Stimulated activated CD4-positive, alpha-beta T cell treated with anti-CD3 and anti-CD28 coated beads, Interleukin-4, amount 100 ng/mL, for 1 hour (primary cell): Measurements from ENCODE around the gene FNIP2.
"Not testable (repeated sequence)": the region's sequence is repeated elsewhere in the genome, so short reads cannot be mapped to it uniquely, and the experiment has no call there.

ENCODE experiments used
- DNase-seq: peaks from one replicate; pipeline ENCODE4 v3.0.0-alpha.2; 2020

FNIP2 gene

DNA sequence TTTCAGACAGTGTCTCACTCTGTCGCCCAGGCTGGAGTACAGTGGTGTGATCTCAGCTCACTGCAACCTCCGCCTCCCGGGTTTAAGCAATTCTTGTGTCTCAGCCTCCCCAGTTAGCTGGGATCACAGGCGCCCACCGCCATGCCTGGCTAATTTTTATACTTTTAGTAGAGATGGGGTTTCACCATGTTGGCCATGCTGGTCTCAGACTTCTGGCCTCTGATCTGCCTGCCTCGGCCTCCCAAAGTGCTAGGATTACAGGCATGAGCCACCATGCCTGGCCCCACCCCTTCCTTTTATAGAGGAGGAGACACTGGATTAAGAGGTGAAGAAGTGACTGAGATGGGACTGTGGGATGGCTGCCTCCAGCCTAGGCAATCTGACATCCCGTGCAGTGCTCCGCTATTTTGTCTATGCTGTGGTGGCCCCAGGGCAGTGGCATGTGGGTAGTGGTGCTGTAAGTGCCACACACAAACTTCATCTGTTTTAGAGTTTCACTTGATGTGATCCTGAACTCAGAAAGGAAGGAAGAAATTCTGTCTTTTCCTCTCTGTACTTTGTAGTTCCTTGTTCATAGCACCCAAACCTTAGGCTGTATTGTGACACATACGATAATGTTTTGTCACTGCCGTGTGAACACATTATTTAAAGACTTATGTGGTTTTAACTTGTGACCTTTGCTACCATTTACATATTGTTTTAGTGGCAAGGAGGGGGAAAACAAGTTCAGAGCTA is 48.9 kb downstream of the FNIP2 start:
- DNase-seq: no peak

DNA sequence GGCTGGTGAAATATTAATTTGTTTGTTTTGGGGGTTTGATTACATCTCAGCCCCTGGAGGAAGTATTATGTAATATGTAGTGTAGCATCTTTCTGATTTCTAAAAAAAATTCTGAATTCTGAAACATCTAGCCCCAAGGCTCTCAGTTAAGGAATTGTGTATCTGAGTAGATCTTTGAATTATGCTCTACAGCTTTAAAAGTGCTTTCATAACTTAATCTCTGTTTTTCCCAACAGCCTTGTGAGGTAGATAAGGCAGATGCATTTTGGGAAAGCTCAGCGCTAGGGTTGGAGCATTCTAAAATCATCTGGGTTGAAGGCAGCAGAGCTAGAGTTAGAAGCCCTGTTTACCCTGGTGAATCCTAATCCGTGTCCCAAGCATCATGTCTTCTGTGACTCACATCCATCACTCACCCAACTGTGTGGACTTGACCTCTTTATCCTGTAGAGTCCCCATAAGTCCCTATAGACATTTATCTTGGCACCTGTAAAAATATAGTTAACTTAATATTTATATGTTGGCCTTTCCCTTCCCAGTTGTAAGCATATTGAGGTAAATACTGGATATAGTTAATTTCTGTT is 49.8 kb downstream of the FNIP2 start:
- no peak for DNase-seq

DNA sequence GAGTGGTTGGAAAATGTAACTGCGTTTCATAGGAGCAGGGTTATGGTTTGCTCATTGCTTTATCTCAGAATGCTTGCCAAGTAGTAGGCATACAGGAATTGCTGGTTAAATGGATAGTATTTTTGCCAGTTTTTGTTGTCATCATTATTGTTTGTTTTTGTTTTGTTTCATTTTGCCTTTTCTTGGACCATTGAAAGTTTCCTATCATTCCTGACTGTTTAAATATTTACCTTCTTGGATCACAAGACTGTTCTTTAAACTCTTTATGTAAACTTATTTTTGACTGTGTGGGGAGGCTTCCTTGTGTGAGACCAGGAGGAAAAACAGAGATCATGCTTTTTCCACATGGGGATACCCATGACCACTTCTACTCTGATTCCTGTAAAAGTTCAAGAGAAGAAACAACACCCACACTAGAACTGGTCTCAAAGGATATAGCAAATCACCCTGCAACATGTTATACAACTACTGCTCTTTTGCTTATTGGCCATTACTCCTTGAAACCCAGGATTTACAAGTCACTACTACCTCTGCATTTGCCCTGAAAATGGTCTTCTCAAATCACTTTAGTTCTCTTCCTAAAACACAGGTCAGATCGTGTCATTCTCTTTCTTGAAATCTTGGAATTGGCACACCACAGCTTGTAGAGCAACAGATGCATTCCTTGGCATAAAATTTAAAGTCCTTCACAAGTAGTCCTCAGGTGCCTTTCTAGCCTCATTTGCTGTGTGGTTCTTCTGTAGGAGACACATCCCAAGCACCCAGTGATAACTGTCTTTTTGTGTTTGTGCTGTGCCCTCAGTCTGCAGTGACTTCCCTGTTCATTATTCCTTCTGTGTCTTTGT is 51.3 kb downstream of the FNIP2 start:
- DNase-seq: no peak

DNA sequence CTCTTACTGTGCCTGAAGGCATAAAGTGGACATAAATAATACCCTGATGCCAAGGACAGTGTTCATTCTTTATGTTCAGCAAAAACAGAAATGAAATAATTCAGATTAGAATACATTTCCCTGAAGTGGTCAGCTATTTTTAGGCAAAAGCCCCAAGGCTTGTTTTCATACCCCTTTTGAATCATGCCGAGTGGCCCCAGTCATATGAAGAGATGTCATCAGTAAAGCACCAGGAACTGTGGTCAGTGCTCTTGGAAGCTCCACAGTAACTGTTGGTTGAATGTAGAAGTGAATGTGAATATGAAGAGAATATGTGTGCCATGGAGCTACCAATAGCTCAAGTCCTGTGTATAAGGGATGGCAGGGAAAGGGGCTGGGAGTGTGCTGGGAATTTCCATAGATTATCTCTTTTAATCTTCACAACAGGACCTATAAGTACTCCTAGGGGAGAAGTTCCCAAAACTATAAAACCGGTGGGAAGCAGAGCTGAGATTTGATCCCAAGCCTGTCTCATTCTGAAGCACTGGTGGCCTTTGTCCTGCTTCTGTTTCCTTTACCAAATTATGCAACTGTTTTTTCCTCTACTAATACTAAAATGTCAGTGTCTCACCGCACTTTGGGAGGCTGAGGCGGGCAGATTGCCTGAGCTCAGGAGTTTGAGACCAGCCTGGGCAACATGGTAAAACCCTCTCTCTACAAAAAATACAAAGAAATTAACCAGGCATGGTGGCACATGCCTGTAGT is 52.6 kb downstream of the FNIP2 start:
- no peak for DNase-seq

DNA sequence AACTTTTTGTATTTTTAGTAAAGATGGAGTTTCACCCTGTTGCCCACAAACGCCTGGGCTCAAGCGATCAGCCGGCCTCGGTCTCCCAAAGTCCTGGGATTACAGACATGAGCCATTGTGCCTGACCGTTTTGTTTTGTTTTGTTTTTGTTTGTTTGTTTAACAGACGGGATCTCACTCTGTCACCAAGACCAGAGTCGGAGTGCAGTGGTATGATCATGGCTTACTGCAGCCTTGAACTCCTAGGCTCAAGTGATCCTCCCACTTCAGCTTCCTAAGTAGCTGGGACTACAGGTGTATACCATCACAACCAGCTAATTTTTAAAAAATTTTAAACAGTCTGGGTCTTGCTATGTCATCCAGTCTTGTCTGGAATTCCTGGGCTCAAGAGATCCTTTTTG is 53.5 kb downstream of the FNIP2 start:
- DNase-seq: no peak

DNA sequence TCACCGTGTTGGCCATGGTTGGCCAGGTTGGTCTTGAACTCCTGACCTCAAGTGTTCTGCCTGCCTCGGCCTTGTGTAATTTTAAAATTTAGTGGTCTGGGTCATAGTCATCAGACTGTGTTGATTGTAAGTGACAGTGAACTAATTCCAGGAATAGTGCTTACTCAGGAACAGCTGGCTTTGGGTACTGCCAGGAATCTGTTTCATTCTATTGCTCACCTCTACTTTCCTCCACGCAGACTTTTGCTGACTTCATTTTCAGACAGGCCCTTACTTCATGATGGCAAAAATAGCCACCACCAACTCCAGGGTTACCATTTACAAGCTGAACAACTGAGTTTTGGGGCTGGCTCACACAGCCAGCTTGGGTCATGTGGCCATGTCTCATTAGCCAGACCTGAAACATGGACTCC is 54.6 kb downstream of the FNIP2 start:
- DNase-seq: no peak

DNA sequence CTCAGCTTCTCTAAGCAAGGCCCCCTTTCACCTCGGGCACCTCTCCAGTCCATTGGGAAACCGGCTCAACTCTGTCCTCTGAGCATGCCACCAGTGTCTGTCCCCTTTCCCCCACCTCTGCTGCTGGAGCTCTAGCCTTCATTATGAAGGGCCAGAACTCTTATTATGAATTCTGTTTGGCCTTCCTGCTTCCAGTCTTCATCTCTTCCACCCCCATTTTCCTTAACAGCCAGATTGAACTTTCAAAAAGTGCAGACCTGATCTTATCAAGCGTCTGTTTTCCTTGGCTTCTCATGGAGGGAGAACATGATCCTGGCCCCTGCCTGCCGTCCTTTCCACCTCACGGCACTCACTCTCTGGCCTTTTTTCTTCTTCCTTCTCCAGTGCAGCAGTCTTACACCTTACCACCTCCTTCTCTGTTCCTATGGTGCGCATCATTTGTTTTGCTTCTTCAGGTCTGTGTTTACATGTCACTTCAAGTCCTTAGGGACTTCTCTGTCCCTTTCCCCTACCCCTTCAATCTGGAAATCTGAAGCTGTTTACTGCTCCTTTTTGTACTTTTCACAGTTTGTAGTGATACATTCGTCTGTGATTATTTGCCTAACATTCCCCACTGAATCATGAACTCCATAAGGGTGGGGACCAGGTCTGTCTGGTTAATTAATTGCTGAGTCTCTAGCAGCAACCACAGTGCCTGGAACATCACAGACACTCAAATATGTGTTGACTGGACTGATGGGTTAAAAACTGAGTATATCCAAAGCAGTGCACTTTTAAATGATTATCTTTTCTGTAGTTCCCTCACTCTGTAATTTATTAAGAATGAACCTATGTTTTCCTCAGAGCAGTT is 55.8 kb downstream of the FNIP2 start:
- no peak for DNase-seq

DNA sequence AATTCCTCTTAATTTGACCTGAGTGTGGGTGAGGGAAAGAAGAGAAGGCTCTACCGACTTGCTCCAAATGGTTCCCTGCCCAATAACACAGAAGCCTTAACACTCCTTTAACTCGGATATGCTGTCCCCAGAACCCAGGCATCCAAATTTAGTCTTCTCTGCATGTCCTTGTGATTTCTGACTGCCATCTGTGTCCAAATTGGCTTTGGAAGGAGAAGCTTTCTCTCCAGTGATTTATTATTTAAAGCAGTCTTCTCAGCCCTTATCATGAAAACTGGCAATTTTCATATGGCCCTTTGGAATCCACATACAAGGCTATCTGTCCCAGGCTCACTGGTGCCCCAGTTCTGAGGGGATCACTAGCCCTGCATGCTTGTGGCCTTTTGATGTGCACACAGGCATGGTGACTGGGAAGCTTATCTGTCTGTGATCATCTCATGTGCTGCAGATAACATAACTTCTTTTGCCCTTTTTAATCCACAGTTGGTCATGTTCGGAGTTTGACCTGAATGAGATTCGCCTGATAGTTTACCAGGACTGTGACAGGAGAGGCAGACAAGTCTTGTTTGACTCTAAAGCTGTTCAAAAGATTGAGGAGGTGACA is 56.7 kb downstream of the FNIP2 start:
- DNase-seq: no peak

DNA sequence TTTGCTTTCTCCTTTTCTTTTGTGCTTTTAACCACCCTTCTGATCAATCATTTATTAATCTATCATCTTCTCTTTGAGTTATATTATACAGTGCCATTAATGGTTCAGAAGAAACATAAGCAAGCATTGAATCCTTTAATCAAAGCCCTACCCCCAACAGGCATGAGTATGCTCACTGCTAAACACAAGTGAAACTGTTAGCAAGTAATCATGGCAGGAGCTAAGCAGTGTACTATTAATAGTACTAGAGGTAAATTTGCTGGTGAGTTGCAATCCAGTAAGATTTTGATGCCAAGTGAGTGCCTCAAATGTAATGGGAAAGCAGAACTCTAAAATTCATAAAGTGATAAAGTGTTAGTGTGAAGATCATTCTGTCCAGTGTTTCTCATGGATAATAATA is 57.2 kb downstream of the FNIP2 start:
- no peak for DNase-seq

DNA sequence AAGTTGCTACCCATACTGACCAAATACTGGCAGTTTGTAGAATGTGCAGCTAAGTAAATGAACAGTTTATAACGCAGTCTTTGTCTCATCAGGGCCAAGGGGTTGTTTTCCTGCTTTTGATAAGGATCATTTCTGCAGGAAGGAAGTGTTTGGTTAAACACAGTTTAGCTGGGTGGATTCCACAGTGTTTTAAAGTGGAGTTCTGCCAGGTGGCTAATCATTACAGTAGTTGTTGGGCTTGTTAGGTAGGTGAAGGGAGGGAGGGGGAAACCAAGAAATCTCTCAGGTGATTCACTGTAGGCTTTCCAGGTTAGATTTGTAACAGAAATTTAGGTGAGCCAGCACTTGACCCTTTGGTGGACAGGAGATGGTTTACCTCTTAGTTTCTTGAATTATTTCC is 58.1 kb downstream of the FNIP2 start:
- no peak for DNase-seq

DNA sequence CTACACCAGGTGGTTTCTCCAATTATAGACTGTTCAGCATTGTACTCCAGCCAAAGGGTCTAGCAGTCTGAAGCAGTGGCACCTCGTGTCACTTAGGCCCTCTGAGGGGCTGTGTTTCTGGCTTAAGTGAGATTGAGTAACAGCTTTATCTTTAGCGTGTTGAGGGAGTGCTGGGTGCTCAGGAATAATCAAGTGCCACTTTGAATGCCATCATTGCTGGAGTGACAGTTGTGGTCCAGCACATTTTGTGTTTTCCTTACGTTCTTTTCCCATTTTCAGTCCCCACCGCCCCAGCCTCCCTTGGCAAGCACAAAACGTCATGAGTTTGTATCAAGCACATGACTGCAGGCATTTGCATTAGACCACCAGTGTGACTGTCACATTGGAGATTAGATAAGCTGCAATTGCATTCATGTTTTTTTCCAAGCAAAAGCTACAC is 58.7 kb downstream of the FNIP2 start:
- no peak for DNase-seq

DNA sequence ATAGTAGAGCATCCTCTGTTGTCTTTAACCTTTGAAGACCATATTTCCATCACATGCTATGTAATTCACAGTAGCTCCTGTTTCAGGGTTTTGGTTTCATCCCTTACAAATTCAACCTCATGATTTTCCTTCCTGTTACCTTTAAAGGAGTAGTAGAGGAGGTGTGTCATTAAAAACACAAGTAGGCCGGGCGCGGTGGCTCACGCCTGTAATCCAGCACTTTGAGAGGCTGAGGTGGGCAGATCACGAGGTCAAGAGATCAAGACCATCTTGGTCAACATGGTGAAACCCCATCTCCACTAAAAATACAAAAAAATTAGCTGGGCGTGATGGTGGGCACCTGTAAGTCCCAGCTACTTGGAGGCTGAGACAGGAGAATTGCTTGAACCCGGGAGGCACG is 59.3 kb downstream of the FNIP2 start:
- not testable (repeated sequence) for DNase-seq

DNA sequence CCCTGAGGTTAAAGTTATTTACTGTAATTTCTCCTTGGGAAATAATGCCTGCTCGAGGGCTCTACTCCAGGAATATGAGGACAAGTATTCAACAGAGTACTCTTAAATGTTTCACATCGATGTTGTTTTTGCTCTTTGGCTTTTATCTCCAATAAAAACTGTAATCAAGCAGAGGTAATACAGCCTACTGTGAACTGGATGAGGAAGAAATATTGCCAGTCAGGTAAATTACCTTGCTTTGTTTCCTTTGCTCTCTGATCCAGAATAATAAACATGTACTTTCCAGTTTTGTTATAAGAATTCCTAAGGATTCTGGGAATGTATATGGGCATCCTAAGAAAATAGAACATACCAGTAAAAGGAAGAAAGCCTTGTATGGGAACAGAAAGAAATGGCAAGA is 60.4 kb downstream of the FNIP2 start:
- no peak for DNase-seq

DNA sequence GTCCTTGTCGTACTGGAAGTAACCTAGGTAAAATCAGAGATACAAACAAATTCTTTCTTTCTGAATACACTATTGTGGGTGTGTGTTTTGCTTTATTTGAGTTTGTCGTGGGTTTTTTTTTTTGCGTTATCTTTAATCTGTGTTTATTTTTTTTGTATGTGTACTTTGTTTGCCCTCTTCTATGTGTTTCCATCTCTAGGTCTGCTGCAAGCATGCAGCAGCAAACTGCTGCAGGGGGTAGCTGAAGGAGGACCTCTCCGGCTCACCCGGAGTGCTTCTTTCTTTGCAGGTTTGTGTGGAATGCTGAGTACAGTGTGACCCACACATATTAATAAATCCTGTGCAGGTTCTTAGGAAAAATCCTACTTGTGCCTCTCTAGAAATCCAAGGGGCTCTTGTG is 64.8 kb downstream of the FNIP2 start:
- no peak for DNase-seq

DNA sequence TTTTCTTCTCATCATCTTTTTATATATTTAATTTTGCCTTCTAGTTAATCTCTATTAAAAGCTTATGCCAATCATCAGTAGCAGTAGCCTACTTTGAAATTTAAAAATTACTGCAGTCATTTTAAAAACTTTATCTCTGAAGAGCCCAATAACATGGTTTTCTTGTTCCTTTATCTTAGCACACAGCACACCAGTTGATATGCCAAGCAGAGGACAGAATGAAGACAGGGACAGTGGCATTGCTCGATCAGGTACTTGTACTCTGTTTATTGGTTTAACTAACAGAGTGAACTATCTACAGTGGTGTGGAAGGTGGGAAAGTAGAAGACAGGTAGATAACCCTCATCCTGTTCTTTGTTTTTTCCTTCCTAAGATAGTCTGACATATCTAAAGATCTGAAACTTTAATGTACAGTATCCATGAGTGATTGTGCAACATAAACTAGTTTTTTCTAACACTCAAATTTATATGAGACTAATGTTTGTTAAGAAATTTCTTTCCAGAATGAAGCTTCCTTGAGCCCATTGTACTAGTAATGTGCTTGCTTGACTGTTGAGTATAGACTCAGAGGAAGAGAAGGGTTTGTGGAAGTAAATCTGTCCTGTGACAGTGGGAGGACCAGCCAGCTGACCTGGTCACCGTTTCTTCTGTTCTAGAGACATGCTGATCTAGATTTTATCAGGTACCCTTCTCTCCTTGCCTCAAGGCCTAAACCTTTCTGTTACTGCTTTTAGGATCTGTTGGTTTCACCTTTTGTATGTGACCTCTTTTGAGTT is 66.6 kb downstream of the FNIP2 start:
- DNase-seq: no peak

DNA sequence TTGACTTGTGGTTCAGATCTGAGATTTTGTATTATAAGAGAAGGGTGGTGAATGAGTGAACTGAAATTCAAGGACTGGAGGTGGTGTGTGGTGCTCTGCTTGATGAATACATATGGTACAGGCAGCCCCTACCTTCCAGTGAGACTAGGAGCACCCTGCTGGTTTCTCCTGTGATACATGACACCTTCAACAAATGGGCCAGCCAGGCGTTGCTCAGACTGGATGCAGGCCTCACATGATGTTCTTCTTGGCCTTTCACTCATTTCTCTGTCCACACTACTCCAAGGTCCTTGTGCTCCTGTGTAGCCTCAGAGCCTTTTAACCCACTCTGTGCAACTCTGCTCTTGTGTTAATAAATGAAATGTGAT is 67.2 kb downstream of the FNIP2 start:
- DNase-seq: no peak

DNA sequence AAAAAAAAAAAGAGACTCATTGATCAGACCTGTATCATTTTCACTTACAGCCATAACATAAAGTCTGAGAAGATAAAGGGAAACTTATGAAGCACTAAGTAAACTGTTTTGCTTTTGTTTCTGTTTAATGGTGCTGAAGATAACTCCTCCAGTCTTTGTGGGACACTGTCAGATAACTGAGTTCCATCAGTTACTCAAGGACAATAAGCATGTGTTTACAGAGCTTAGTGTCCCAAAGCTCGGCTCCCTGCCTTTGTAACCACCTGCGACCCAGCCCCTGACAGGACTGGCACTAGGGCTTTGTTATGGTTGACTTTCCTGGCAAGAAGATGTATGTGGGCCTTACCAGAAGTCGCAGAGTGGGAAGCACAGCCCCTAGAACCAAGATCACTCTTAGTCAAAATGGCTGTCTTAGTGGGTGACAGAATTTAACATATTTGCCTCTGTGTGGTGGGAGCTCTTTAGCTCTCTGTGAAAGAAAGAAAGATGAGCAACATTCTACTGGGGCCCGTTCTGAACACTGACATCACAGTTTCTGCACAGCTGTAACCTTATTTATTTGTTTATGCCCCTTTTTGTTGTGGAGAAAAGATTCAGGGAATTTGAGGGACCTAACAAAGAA is 68.1 kb downstream of the FNIP2 start:
- DNase-seq: no peak

DNA sequence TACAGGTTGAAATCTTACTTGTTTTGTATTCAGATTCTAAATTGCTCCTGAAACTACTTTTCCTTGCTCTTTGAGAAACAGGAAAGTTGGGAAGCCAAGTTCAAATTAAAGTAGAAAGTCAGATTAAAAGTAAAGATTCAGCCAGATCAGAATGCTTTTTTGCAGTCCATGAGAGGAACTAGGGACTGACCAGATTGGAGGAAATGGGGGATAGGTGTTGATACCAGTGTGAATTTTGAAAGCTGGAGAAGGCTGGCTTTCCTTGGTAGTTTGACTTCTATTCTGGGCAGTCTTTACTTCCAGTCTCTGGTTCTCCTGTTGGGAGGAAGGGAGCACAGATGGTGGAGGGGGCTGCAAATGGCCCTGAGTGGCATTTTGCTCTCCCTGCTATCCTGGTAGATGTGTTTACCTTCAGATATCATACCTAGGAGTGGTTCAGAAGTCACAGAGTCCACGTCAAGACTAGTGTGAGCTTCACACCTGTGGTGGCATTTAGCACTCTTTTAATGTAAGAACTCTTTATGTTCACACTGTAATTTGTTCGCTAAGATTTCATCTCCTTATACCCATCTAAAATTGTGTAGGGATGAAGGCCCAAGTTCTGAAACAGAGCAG is 68.8 kb downstream of the FNIP2 start:
- DNase-seq: no peak

DNA sequence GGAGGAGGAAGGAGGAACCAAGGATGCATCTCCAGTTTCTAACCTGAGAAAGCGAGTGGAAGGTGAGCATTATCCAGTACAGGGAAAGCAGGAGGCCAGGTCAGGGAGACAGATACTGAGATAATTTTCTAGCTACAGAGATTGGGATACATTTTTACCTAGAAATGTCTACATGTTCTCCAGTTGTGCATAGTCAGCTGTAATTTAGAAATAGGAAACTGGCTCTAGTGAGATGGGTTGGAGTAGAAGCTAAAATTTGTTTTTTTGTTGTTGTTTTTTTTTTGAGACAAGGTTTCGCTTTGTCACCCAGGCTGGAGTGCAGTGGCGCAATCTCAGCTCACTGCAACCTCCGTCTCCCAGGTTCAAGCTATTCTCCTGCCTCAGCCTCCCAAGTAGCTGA is 71.3 kb downstream of the FNIP2 start:
- DNase-seq: no peak

DNA sequence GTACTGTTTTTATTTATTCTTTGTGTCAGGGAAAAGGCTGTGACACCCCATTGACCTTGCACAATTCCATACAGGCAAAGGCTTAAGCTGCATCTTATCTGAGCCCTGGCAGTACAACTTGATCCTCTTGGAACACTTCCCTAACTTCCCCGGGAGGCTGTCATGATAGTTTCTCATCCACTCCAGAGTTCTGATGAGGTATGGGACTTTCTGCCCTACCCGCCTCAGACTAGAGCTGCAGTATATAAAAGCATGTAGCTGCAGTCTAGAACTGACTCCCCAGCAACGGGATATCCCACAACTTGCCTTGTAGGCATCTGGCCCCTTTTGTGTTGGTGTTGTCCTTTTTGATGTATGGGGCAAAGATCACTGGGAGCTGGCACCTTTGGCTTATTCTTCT is 72.7 kb downstream of the FNIP2 start:
- DNase-seq: no peak
